Endothelial cell (in vitro differentiated cells): ENCODE results near the gene USP34. TPM values are rescaled to one million over a fixed set of nuclear protein-coding genes. Genes with fewer than 3 reads are reported as not detected.

Experiments
- DNase-seq: peaks from one replicate; pipeline ENCODE4 v3.0.0; 2021; ENCODE audit warnings: low spot score
- H3K27ac Mint-ChIP-seq: one replicate; pipeline ENCODE4 v1.8.0; 2021; ENCODE audit warnings: mixed read lengths, inconsistent platforms; ENCODE audit not compliant: unreplicated experiment
- H3K27me3 Mint-ChIP-seq: one replicate; pipeline ENCODE4 v1.8.0; 2021; ENCODE audit warnings: mild to moderate bottlenecking, moderate library complexity, mixed read lengths, inconsistent platforms; ENCODE audit not compliant: unreplicated experiment
- H3K36me3 Mint-ChIP-seq: one replicate; pipeline ENCODE4 v1.8.0; 2021; ENCODE audit warnings: mild to moderate bottlenecking, low read depth, mixed read lengths, inconsistent platforms; ENCODE audit not compliant: unreplicated experiment
- H3K4me1 Mint-ChIP-seq: one replicate; pipeline ENCODE4 v1.8.0; 2021; ENCODE audit warnings: mild to moderate bottlenecking, mixed read lengths, inconsistent platforms; ENCODE audit not compliant: unreplicated experiment
- H3K4me3 Mint-ChIP-seq: one replicate; pipeline ENCODE4 v1.8.0; 2021; ENCODE audit warnings: mild to moderate bottlenecking, mixed read lengths, inconsistent platforms; ENCODE audit not compliant: unreplicated experiment
- H3K9me3 Mint-ChIP-seq: one replicate; pipeline ENCODE4 v1.8.0; 2021; ENCODE audit warnings: mixed read lengths, inconsistent platforms; ENCODE audit not compliant: unreplicated experiment
- CTCF ChIP-seq: fragments of 200-600 bp; sonication (generic); IDR thresholded peaks from one replicate; pipeline ENCODE4 v1.5.0; 2021; ENCODE audit warnings: antibody characterized with exemption; ENCODE audit not compliant: unreplicated experiment
- total RNA-seq: library from RNA; stranded (reverse); fragmentation: NEBNext Ultra II Directional; extraction: Animal tissue kit (Norgen Biotek cat#: 25700); gene quantifications from one replicate; pipeline ENCODE4 v1.2.1, GENCODE V29; 2021; ENCODE audit not compliant: unreplicated experiment

USP34 gene
- total RNA-seq, 1 donor from 2014 or later = 97.4 TPM

GRCh38 chr2:61180686-61181085 lies 290.2 kb downstream of the USP34 start:
- Mint-ChIP-seq H3K27me3 (peaks cover 25% of the 10 kb centered on the region), H3K36me3 (peaks cover 63% of the 10 kb centered on the region), H3K27ac (peak overlapping the region; percentile 62), H3K4me1 (peaks cover 43% of the 10 kb centered on the region), H3K9me3 (no peaks in the 10 kb centered on the region), H3K4me3 (peak overlapping the region; percentile 78)
- no peak for DNase-seq
- TF ChIP-seq CTCF = no peak

DNA sequence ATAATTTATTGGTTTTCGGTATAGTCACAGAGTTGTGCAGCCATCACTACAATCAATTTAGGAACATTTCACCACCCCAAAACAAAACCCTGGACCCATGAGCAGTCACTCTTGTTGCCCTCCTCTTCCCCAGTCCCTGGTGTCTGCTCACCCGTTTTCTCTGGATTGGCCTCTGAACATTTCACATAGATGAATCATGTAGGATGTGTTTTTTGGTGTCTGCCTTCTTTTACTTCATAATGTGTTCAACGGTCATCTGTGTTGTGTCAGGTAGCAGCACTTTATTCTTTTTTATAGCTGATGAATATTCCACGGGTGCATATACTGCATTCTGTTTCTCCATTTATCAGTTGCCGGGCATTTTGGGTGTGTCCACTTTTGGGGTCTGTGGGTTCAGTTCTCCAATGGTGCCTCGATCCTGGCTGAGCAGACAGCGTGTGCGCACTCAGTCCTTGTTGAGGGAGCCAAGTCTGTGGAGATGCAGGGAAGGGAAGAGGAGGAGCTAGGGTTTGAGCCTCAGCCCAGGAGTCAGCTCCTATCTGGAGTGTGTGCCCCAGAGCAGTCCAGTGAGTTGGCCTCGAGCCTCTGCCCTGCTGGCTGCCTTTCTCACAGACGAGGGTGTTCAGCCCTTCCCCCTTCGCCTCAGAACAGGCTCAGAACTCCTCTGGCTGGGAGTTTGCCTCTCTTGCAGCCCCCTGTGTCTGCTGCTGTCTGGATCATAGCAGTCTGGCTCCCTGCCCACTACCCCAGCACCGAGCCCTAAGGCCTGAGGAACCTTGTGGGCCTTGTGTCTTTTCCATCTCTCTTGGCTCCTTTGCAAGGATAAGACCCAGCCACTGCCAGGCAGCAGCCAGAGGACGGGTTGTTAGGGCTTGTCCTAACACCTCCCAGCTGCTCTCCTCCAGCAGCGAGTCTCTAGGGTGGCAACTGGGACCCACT lies 290.9 kb downstream of the USP34 start:
- peak overlapping the region; percentile 62 for H3K27ac Mint-ChIP-seq
- no peak for TF ChIP-seq CTCF
- peaks cover 43% of the 10 kb centered on the region for H3K4me1 Mint-ChIP-seq
- peaks cover 57% of the 10 kb centered on the region for H3K36me3 Mint-ChIP-seq
- peak overlapping the region; percentile 26 for H3K4me3 Mint-ChIP-seq
- no peaks in the 10 kb centered on the region for H3K9me3 Mint-ChIP-seq
- peaks cover 25% of the 10 kb centered on the region for H3K27me3 Mint-ChIP-seq
- no peak for DNase-seq

DNA sequence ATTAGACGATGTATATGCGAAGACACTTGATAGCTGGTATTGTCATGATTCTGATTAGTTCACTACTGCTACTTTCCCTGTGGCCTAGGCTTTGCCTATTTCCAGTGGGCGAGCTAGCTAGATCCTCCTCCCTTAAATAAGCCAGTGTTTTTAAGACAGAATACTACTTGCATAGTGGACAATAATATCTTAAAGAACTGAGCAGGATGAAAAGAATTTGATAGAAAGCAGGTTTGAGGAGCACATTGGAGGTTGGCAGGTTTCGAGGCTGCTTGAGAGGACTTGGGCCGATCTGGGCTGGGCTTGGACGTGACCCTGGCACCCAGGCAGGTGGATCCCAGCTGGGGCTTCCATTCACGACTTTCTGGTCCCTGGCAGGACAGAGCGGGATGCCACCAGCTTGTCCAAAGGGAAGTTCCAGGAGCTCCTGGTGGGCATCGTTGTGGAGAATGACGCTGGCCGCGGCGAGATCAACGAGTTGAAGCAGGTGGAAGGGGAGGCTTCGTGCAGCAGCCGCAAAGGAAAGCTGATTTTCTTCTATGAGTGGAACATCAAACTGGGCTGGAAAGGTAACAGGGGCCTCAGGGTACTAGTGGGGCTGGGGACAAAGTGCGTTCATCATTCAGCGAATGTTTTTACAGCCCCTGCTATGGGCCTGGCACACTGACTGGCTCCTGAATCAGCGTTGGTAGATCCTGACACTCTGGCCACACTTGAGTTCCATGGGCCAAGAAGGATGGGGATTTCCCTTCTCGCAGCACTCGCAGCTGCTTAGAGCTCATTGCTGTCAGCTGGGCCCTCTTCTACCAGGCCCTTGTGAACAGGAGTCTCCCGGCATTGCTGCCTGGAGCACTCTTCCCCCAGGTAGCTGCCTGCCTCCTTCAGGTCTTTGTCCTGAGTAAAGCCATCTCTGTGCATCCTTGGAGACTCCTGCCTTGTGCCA lies 292.0 kb downstream of the USP34 start:
- peaks cover 43% of the 10 kb centered on the region for H3K4me1 Mint-ChIP-seq
- H3K36me3 Mint-ChIP-seq = peaks cover 50% of the 10 kb centered on the region
- DNase-seq = no peak
- peak overlapping the region; percentile 80 for H3K4me3 Mint-ChIP-seq
- peak overlapping the region; percentile 79 for H3K27ac Mint-ChIP-seq
- H3K9me3 Mint-ChIP-seq = no peaks in the 10 kb centered on the region
- H3K27me3 Mint-ChIP-seq = peaks cover 28% of the 10 kb centered on the region
- no peak for TF ChIP-seq CTCF

DNA sequence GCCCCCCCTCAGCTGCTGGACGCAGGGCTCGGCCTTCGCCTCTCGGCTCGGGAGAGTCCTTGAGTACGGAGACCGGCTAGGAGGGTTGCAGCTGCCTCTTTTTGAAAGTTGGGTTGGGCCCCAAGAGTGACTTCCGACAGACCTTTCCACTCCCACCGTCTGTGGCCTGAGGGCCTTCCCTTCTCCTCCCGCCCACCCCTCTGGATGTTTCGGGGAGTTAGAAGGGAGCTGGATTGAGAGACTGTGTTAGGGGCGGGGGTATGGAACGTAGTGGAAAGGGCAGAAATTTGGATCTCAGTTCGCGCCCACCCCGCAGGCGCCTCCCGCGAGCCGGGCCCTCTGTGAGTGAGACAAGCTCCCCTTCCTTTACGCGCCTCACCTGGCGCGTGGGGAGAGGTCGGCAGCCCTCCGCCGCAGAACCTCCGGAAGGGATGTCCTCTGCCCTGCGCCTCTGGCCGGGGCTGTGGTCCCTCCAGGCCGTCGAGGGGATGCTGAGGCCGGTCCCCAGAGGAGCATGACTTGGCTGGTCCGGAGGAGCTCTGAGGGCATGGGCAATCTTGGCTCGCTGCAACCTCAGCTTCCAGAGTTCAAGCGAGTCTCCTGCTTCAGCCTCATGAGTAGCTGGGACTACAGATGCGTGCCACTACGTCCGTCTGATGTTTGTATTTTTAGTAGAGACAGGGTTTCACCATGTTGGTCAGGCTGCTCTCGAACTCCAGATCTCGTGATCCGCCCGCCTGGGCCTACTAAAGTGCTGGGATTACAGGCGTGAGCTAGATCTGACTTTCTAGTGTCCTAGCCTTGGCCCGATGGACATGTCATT lies 292.9 kb downstream of the USP34 start:
- TF ChIP-seq CTCF = no peak
- Mint-ChIP-seq H3K9me3 (no peaks in the 10 kb centered on the region), H3K36me3 (peaks cover 45% of the 10 kb centered on the region), H3K27ac (peak overlapping the region; percentile 94), H3K4me1 (peaks cover 43% of the 10 kb centered on the region), H3K4me3 (peak overlapping the region; percentile 88), H3K27me3 (peaks cover 30% of the 10 kb centered on the region)
- peak; percentile 33 for DNase-seq
